Astrocyte (in vitro differentiated cells and primary cell): Measurements from ENCODE around the gene CRYBB2. TPM values are rescaled to one million over a fixed set of nuclear protein-coding genes. Genes with fewer than 3 reads are reported as not detected.
A peak's percentile ranks its signal among the peaks of the same experiment; 100 is the strongest.
"Not testable (repeated sequence)": the region's sequence is repeated elsewhere in the genome, so short reads cannot be mapped to it uniquely, and the experiment has no call there.

Experiments
- DNase-seq: peaks from one replicate; pipeline ENCODE4 v3.0.0-alpha.2; 2010; ENCODE audit warnings: low read depth
- FAIRE-seq: peaks from 2 replicates; lab custom pipeline; 2011; peaks lifted over from hg19 to GRCh38; lab: Jason Lieb, UNC
- H2AFZ ChIP-seq: 2 replicates; pipeline ENCODE4 v1.6.0; 2012; ENCODE audit warnings: low read depth, low read length, inconsistent platforms
- H3K27ac ChIP-seq: 2 replicates; pipeline ENCODE4 v1.5.1; 2011; ENCODE audit warnings: low read depth, low read length, inconsistent platforms
- H3K27me3 ChIP-seq: 2 replicates; pipeline ENCODE4 v1.6.0; 2011; ENCODE audit warnings: low read length, inconsistent platforms; ENCODE audit not compliant: insufficient read depth
- H3K36me3 ChIP-seq: 2 replicates; pipeline ENCODE4 v1.5.1; 2011; ENCODE audit warnings: low read length, inconsistent platforms; ENCODE audit not compliant: insufficient read depth
- H3K4me1 ChIP-seq: 2 replicates; pipeline ENCODE4 v1.5.1; 2011; ENCODE audit warnings: low read length, inconsistent platforms; ENCODE audit not compliant: insufficient read depth
- H3K4me2 ChIP-seq: 2 replicates; pipeline ENCODE4 v1.6.0; 2012; ENCODE audit warnings: low read length, inconsistent platforms
- H3K4me3 ChIP-seq: 2 replicates; pipeline ENCODE4 v1.5.1; 2011; ENCODE audit warnings: low read depth, mild to moderate bottlenecking, low read length, inconsistent platforms; ENCODE audit not compliant: insufficient read depth
- H3K79me2 ChIP-seq: 2 replicates; pipeline ENCODE4 v1.6.0; 2012; ENCODE audit warnings: mild to moderate bottlenecking, low read length, inconsistent platforms; ENCODE audit not compliant: insufficient read depth
- H3K9ac ChIP-seq: 2 replicates; pipeline ENCODE4 v1.6.0; 2012; ENCODE audit warnings: mild to moderate bottlenecking, low read length, inconsistent platforms
- H3K9me3 ChIP-seq: 2 replicates; pipeline ENCODE4 v1.5.1; 2012; ENCODE audit warnings: low read depth, mild to moderate bottlenecking, low read length, inconsistent platforms; ENCODE audit not compliant: insufficient read depth
- H4K20me1 ChIP-seq: 2 replicates; pipeline ENCODE4 v1.6.0; 2012; ENCODE audit warnings: low read length, inconsistent platforms; ENCODE audit not compliant: insufficient read depth
- H3K27ac Mint-ChIP-seq: one replicate; pipeline ENCODE4 v1.8.0; 2021; ENCODE audit warnings: mild to moderate bottlenecking, mixed read lengths; ENCODE audit not compliant: unreplicated experiment
- H3K27me3 Mint-ChIP-seq: one replicate; pipeline ENCODE4 v1.8.0; 2021; ENCODE audit warnings: low read depth, mixed read lengths; ENCODE audit not compliant: unreplicated experiment
- H3K36me3 Mint-ChIP-seq: one replicate; pipeline ENCODE4 v1.8.0; 2021; ENCODE audit warnings: low read depth, mixed read lengths; ENCODE audit not compliant: unreplicated experiment
- H3K4me1 Mint-ChIP-seq: one replicate; pipeline ENCODE4 v1.8.0; 2021; ENCODE audit warnings: low read depth, mixed read lengths; ENCODE audit not compliant: unreplicated experiment
- H3K4me3 Mint-ChIP-seq: one replicate; pipeline ENCODE4 v1.8.0; 2021; ENCODE audit warnings: mild to moderate bottlenecking, moderate library complexity, mixed read lengths; ENCODE audit not compliant: unreplicated experiment
- H3K9me3 Mint-ChIP-seq: one replicate; pipeline ENCODE4 v1.8.0; 2021; ENCODE audit warnings: mild to moderate bottlenecking, mixed read lengths; ENCODE audit not compliant: unreplicated experiment
- CTCF ChIP-seq: IDR thresholded peaks from 2 replicates; pipeline ENCODE4 v1.5.1; 2011; ENCODE audit warnings: low read depth, mild to moderate bottlenecking, inconsistent platforms, low read length, moderate library complexity; ENCODE audit not compliant: insufficient read depth
- EZH2 ChIP-seq: IDR thresholded peaks from 2 replicates; pipeline ENCODE4 v1.6.1; 2012; ENCODE audit warnings: mild to moderate bottlenecking, low read length, inconsistent platforms; ENCODE audit not compliant: insufficient read depth
- total RNA-seq: library from RNA; stranded (reverse); gene quantifications from 2 replicates; pipeline ENCODE4 v1.2.1, GENCODE V29; 2021

CRYBB2 gene
- total RNA-seq, 1 donor from 2014 or later, result not detected

DNA sequence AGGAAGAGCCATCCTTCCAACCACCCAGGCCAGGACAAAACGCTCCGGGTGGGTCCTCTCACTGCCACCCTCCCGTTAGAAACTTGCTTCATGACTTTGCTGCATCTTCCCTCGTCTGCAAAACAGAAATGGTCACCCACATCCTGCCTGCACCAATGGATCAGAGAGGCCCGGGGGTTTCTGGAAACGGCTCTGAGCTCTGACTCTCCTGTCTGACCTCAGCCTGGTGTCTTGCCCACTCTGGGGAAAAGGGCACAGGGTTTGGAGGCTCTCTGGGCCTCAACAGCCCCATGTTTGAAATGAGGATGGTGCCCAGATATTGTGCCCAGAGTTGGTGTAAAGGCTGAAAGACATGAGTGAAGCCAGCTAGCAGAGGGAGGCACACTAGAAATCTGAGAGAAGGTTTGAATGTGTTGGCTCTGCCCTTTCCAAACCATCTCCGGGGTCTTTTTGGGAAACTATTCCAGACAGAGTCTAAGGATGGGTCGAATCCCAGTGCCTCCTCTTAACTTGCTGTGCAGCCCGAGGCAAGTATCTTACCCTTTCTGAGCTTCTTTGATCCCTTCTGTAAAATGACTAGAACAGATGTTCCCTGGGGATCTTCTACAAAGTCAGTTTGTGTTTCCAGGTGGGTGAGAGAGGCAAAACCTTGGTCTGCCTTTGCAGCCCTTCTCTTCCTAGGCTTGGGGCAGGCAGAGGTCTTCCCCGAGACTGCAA lies 17.7 kb upstream of the CRYBB2 start:
- Mint-ChIP-seq H3K4me3 (no peak overlapping the region), H3K27ac (no peak overlapping the region), H3K4me1 (peaks cover 4% of the 10 kb centered on the region), H3K9me3 (no peaks in the 10 kb centered on the region), H3K27me3 (no peaks in the 10 kb centered on the region), H3K36me3 (peaks cover 6% of the 10 kb centered on the region)
- no peak overlapping the region for H2AFZ ChIP-seq
- no peaks in the 10 kb centered on the region for H3K36me3 ChIP-seq
- no peak overlapping the region for H3K4me2 ChIP-seq
- H3K27me3 ChIP-seq, result no peaks in the 10 kb centered on the region
- FAIRE-seq (no peak), DNase-seq (no peak)
- H4K20me1 ChIP-seq, result no peaks in the 10 kb centered on the region
- no peaks in the 10 kb centered on the region for H3K4me1 ChIP-seq
- no peaks in the 10 kb centered on the region for H3K9me3 ChIP-seq
- TF ChIP-seq EZH2 (no peak), CTCF (no peak)
- H3K79me2 ChIP-seq, result no peaks in the 10 kb centered on the region
- H3K9ac ChIP-seq, result no peak overlapping the region
- H3K27ac ChIP-seq, result no peak overlapping the region
- H3K4me3 ChIP-seq, result no peak overlapping the region

GRCh38 chr22:25202290-25202921 lies 17.0 kb upstream of the CRYBB2 start:
- H2AFZ ChIP-seq, result no peak overlapping the region
- peaks cover 4% of the 10 kb centered on the region for H3K4me1 Mint-ChIP-seq
- no peaks in the 10 kb centered on the region for H3K9me3 ChIP-seq
- no peaks in the 10 kb centered on the region for H3K4me1 ChIP-seq
- H3K4me3 ChIP-seq, result no peak overlapping the region
- H3K36me3 ChIP-seq, result no peaks in the 10 kb centered on the region
- DNase-seq (peak; percentile 8), FAIRE-seq (no peak)
- peaks cover 6% of the 10 kb centered on the region for H3K36me3 Mint-ChIP-seq
- H3K27ac Mint-ChIP-seq, result no peak overlapping the region
- H3K4me2 ChIP-seq, result no peak overlapping the region
- H3K9ac ChIP-seq, result no peak overlapping the region
- TF ChIP-seq CTCF, result peak; percentile 77
- no peak for TF ChIP-seq EZH2
- no peak overlapping the region for H3K27ac ChIP-seq
- no peaks in the 10 kb centered on the region for H3K27me3 Mint-ChIP-seq
- no peak overlapping the region for H3K4me3 Mint-ChIP-seq
- no peaks in the 10 kb centered on the region for H3K27me3 ChIP-seq
- no peaks in the 10 kb centered on the region for H3K79me2 ChIP-seq
- no peaks in the 10 kb centered on the region for H4K20me1 ChIP-seq
- H3K9me3 Mint-ChIP-seq, result no peaks in the 10 kb centered on the region

DNA sequence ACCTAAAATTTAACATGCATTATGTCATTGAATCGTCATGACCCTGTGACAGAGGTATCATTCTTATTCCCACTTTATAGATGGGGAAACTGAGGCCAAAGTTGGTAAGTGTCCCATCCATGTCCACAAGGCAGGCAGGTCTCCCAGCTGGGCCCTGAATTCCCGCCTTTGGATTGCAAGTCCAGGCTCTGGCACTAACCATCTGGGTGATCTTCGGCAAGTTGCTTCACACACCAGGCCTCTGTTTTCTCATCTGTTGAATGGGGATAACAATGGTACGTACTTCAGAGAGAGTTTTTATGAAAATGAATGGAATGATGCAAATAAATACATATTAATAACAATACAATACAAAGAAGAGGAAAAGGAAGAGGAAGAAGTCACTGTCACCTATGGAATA lies 16.4 kb upstream of the CRYBB2 start:
- H3K4me1 Mint-ChIP-seq, result peaks cover 4% of the 10 kb centered on the region
- FAIRE-seq (no peak), DNase-seq (no peak)
- Histone ChIP-seq H2AFZ (no peak overlapping the region), H3K79me2 (no peaks in the 10 kb centered on the region), H3K27me3 (no peaks in the 10 kb centered on the region), H3K4me2 (no peak overlapping the region), H3K9me3 (no peaks in the 10 kb centered on the region), H3K9ac (no peak overlapping the region), H3K27ac (no peak overlapping the region), H4K20me1 (no peaks in the 10 kb centered on the region), H3K4me1 (no peaks in the 10 kb centered on the region), H3K36me3 (no peaks in the 10 kb centered on the region), H3K4me3 (no peak overlapping the region)
- H3K27me3 Mint-ChIP-seq, result no peaks in the 10 kb centered on the region
- H3K9me3 Mint-ChIP-seq, result no peaks in the 10 kb centered on the region
- H3K36me3 Mint-ChIP-seq, result peaks cover 4% of the 10 kb centered on the region
- no peak overlapping the region for H3K27ac Mint-ChIP-seq
- TF ChIP-seq CTCF (no peak), EZH2 (no peak)
- no peak overlapping the region for H3K4me3 Mint-ChIP-seq

- H3K4me2 ChIP-seq, H3K36me3 Mint-ChIP-seq, H3K4me3 ChIP-seq, H3K4me1 ChIP-seq, FAIRE-seq, H3K36me3 ChIP-seq, H3K27ac ChIP-seq, H3K27me3 ChIP-seq, H3K4me1 Mint-ChIP-seq, H3K9ac ChIP-seq, H3K4me3 Mint-ChIP-seq, H4K20me1 ChIP-seq, DNase-seq, H3K27ac Mint-ChIP-seq, H3K9me3 Mint-ChIP-seq, H3K79me2 ChIP-seq, H3K9me3 ChIP-seq, H3K27me3 Mint-ChIP-seq, H2AFZ ChIP-seq: not testable (repeated sequence)
These were observed 14.9 kb upstream of the CRYBB2 start for GRCh38 chr22:25204547-25204946.
